OCI-LY3 (cell line): ENCODE results near the gene GGPS1.

Experiments
- H2AFZ ChIP-seq: fragments of 200-600, 300-600 bp; shearing (Covaris generic); 2 replicates; pipeline ENCODE4 v1.6.0; 2014; ENCODE audit warnings: antibody characterized with exemption, low read depth, low read length
- H3K27ac ChIP-seq: fragments of 200-600, 300-600 bp; sonication (generic); 2 replicates; pipeline ENCODE4 v1.5.1; 2014; ENCODE audit warnings: mild to moderate bottlenecking, low read length, moderate library complexity, mixed read lengths
- H3K27me3 ChIP-seq: fragments of 200-600, 300-600 bp; sonication (generic); 2 replicates; pipeline ENCODE4 v1.6.1; 2014; ENCODE audit warnings: low read depth, low read length, mixed read lengths
- H3K36me3 ChIP-seq: fragments of 200-600, 300-600 bp; sonication (generic); replicated peaks from 2 replicates; pipeline ENCODE3; 2014; ENCODE audit warnings: low read depth, low read length, mixed read lengths
- H3K4me1 ChIP-seq: fragments of 300-600, 200-600 bp; sonication (generic); 2 replicates; pipeline ENCODE4 v1.6.1; 2014; ENCODE audit warnings: low read length, mixed read lengths
- H3K4me2 ChIP-seq: fragments of 200-600, 300-600 bp; sonication (generic); 2 replicates; pipeline ENCODE4 v1.6.1; 2014; ENCODE audit warnings: low read length, mixed read lengths
- H3K4me3 ChIP-seq: fragments of 300-600, 200-600 bp; sonication (generic); 2 replicates; pipeline ENCODE4 v1.5.1; 2014; ENCODE audit warnings: antibody characterized with exemption, mild to moderate bottlenecking, low read length, moderate library complexity
- H3K79me2 ChIP-seq: fragments of 300-600, 200-600 bp; shearing (Covaris generic); 2 replicates; pipeline ENCODE4 v1.6.1; 2014; ENCODE audit warnings: mild to moderate bottlenecking, low read length, mixed read lengths
- H3K9ac ChIP-seq: fragments of 300-600, 200-600 bp; shearing (Covaris generic); 2 replicates; pipeline ENCODE4 v1.6.0; 2014; ENCODE audit warnings: mild to moderate bottlenecking, low read length, moderate library complexity
- H3K9me3 ChIP-seq: fragments of 200-600, 300-600 bp; shearing (Covaris generic); 2 replicates; pipeline ENCODE4 v1.6.1; 2014; ENCODE audit warnings: low read length, mixed read lengths; ENCODE audit not compliant: insufficient read depth
- H4K20me1 ChIP-seq: fragments of 200-600, 300-600 bp; sonication (generic); 2 replicates; pipeline ENCODE4 v1.6.1; 2016; ENCODE audit warnings: low read length, mixed read lengths; ENCODE audit not compliant: insufficient read depth
- CTCF ChIP-seq: fragments of 200-600, 300-600 bp; sonication (generic); IDR thresholded peaks from 2 replicates; pipeline ENCODE4 v1.5.1; 2014; ENCODE audit warnings: antibody characterized with exemption, low read length, low read depth
- EZH2phosphoT487 ChIP-seq: fragments of 200-600 bp; shearing (Covaris generic); IDR thresholded peaks from 2 replicates; pipeline ENCODE4 v1.6.1; 2018; ENCODE audit warnings: antibody characterized with exemption, mixed run types, low read depth

The GGPS1 gene

GRCh38 chr1:235330918-235331285 lies 2.5 kb downstream of the GGPS1 start:
- H3K27me3 ChIP-seq = no peaks in the 10 kb centered on the region
- peaks cover 6% of the 10 kb centered on the region for H3K36me3 ChIP-seq
- H3K9ac ChIP-seq = no peak overlapping the region
- peaks cover 19% of the 10 kb centered on the region for H3K4me1 ChIP-seq
- no peaks in the 10 kb centered on the region for H3K9me3 ChIP-seq
- H3K79me2 ChIP-seq = peaks cover 65% of the 10 kb centered on the region
- TF ChIP-seq EZH2phosphoT487 (no peak), CTCF (no peak)
- no peak overlapping the region for H3K27ac ChIP-seq
- H2AFZ ChIP-seq = no peak overlapping the region
- peak overlapping the region; percentile 88 for H3K4me2 ChIP-seq
- peak overlapping the region; percentile 82 for H3K4me3 ChIP-seq
- H4K20me1 ChIP-seq = peaks cover 7% of the 10 kb centered on the region

- no peak for TF ChIP-seq CTCF
- TF ChIP-seq EZH2phosphoT487 = no peak
- H3K4me2 ChIP-seq = no peak overlapping the region
- peaks cover 2% of the 10 kb centered on the region for H4K20me1 ChIP-seq
- H3K4me1 ChIP-seq = peaks cover 14% of the 10 kb centered on the region
- no peaks in the 10 kb centered on the region for H3K9me3 ChIP-seq
- peaks cover 1% of the 10 kb centered on the region for H3K36me3 ChIP-seq
- no peak overlapping the region for H2AFZ ChIP-seq
- no peak overlapping the region for H3K4me3 ChIP-seq
- H3K9ac ChIP-seq = no peak overlapping the region
- H3K27ac ChIP-seq = no peak overlapping the region
- peaks cover 60% of the 10 kb centered on the region for H3K79me2 ChIP-seq
- H3K27me3 ChIP-seq = no peaks in the 10 kb centered on the region
Measured at GRCh38 chr1:235331401-235331800, 3.0 kb downstream of the GGPS1 start.

- H3K36me3 ChIP-seq = no peaks in the 10 kb centered on the region
- H4K20me1 ChIP-seq = no peaks in the 10 kb centered on the region
- H2AFZ ChIP-seq = no peak overlapping the region
- H3K9ac ChIP-seq = no peak overlapping the region
- no peak overlapping the region for H3K4me2 ChIP-seq
- no peaks in the 10 kb centered on the region for H3K9me3 ChIP-seq
- TF ChIP-seq CTCF = no peak
- no peak for TF ChIP-seq EZH2phosphoT487
- H3K4me3 ChIP-seq = no peak overlapping the region
- H3K27ac ChIP-seq = no peak overlapping the region
- H3K27me3 ChIP-seq = no peaks in the 10 kb centered on the region
- H3K4me1 ChIP-seq = no peaks in the 10 kb centered on the region
- H3K79me2 ChIP-seq = peaks cover 14% of the 10 kb centered on the region
Measured at GRCh38 chr1:235336903-235337302, 8.5 kb downstream of the GGPS1 start.

- H3K4me1 ChIP-seq = no peaks in the 10 kb centered on the region
- H3K4me2 ChIP-seq = no peak overlapping the region
- no peaks in the 10 kb centered on the region for H3K27me3 ChIP-seq
- no peak overlapping the region for H2AFZ ChIP-seq
- no peak overlapping the region for H3K27ac ChIP-seq
- TF ChIP-seq CTCF = peak; percentile 29; the same call in 1 of the 2 replicates
- TF ChIP-seq EZH2phosphoT487 = no peak
- H3K9ac ChIP-seq = no peak overlapping the region
- no peaks in the 10 kb centered on the region for H4K20me1 ChIP-seq
- H3K36me3 ChIP-seq = peaks cover 7% of the 10 kb centered on the region
- H3K79me2 ChIP-seq = no peaks in the 10 kb centered on the region
- no peaks in the 10 kb centered on the region for H3K9me3 ChIP-seq
- no peak overlapping the region for H3K4me3 ChIP-seq
Measured at GRCh38 chr1:235339746-235340145, 11.4 kb downstream of the GGPS1 start.
